ENCODE data around the gene CA12.
A peak's percentile ranks its signal among the peaks of the same experiment; 100 is the strongest.
"Not testable (repeated sequence)": the region's sequence is repeated elsewhere in the genome, so short reads cannot be mapped to it uniquely, and the experiment has no call there.

Gene CA12

GRCh38 chr15:63381301-63382204 is at the start of gene CA12:
Gene CA12 (minus strand): TSS chr15:63381846. CDS start chr15:63381720, 126 bp downstream.
- peak in 1 of 4 experiments; percentile 13 for DNase-seq (ENCODE audit: low read depth in 4 of 4, low spot score in 1 of 4)

DNA sequence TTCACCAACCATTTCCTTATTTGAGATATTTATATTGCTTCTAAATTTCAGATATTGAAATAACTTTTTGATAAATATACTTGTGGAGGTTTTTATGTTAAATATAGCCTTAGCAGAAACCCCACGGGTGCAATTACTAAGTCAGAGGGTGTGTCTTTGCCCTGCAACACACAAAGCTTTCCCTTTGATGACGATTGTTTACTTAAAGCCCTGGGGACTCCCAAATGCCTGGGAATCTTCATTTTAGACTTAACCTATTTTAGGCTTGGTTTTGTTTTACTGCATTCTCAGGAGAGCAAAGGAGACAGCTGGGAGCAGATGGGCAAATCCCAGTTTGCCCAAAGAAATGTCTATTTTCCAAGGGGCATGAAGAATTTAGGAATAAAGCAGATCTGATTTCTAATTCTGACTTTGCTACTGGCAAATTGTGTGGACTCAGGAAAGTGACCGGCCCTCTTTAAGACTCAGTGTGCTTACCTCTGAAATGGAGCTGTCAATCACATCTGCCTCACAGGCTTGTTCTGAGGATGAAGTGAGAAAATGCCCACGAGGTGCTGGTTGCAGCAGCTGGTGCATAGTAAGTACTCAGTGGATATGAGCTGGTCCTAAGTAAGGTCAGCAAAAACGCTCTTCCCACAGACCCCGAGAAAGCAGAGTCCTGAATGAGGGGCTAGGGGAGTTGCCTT is 49.3 kb upstream of the CA12 start:
- DNase-seq (ENCODE audit: low read depth in 4 of 4, low spot score in 1 of 4) = no peak

DNA sequence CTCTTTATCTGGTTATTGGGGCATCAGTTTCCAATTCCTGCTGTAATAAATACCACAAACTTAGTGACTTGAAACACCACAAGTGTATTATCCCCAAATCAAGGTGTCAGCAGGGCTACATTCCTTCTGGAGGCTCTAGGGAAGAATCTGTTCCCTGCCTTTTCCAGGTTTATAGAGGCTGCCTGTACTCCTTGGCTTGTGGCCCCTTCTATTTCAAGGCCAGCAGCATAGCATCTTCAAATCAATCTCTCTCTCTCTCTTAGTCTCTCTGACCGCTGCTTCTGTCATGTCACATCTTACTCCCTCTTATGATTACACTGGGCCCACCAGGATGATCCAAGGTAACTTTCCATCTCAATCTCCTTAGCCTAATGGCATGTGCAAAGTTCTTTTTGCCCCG is 44.9 kb upstream of the CA12 start:
- DNase-seq (ENCODE audit: low read depth in 4 of 4, low spot score in 1 of 4) = no peak

- DNase-seq (ENCODE audit: low read depth in 4 of 4, low spot score in 1 of 4) = no peak
These were observed 43.9 kb upstream of the CA12 start for GRCh38 chr15:63425426-63425985.

- no peak for DNase-seq (ENCODE audit: low read depth in 4 of 4, low spot score in 1 of 4)
These were observed 41.4 kb upstream of the CA12 start for GRCh38 chr15:63422891-63423590.

DNA sequence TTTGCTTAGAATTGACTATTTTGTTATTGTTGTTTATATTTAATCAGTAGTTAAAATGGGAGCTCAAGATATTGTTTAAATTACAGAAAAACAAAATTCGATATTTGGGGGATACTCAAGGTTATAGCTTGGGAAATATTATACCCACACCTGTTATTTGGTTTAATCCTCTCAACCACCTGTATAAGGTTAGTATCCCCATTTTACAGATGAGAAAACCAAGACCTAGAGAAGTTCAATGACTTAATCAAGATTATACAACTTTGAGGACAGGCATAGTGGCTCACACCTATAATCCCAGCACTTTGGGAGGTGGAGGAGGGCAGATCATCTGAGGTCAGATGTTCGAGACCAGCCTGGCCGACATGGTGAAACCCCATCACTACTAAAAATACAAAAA is 39.8 kb upstream of the CA12 start:
- DNase-seq (ENCODE audit: low read depth in 4 of 4, low spot score in 1 of 4) = no peak

GRCh38 chr15:63420333-63420747 is 38.7 kb upstream of the CA12 start:
- DNase-seq (ENCODE audit: low read depth in 4 of 4, low spot score in 1 of 4) = no peak

GRCh38 chr15:63418811-63419210 is 37.2 kb upstream of the CA12 start:
- DNase-seq (ENCODE audit: low read depth in 4 of 4, low spot score in 1 of 4) = no peak

GRCh38 chr15:63417721-63418120 is 36.1 kb upstream of the CA12 start:
- no peak for DNase-seq (ENCODE audit: low read depth in 4 of 4, low spot score in 1 of 4)

- not testable (repeated sequence) for DNase-seq (ENCODE audit: low read depth in 4 of 4, low spot score in 1 of 4)
These were observed 35.6 kb upstream of the CA12 start for GRCh38 chr15:63417274-63417673.

- no peak for DNase-seq (ENCODE audit: low read depth in 4 of 4, low spot score in 1 of 4)
These were observed 33.0 kb upstream of the CA12 start for GRCh38 chr15:63414474-63415120.

DNA sequence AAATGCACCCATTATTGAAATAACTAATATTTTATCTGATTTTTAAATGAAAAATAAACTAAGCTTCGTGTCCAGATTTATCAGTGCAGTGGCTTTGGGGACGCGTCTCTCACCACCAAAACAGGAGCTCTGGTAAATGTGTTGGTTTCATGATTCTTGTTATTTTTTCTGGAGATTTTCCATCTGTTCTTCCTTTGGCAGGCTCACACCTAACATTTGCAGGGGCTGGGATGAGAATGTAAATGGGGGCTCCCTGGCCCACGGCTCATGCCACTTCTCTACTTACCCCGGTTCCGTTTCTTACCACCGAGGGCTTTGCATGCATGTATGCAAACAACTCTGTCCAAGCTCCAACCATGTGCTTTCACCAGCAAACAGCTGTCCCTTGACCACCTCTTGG is 30.9 kb upstream of the CA12 start:
- no peak for DNase-seq (ENCODE audit: low read depth in 4 of 4, low spot score in 1 of 4)

DNA sequence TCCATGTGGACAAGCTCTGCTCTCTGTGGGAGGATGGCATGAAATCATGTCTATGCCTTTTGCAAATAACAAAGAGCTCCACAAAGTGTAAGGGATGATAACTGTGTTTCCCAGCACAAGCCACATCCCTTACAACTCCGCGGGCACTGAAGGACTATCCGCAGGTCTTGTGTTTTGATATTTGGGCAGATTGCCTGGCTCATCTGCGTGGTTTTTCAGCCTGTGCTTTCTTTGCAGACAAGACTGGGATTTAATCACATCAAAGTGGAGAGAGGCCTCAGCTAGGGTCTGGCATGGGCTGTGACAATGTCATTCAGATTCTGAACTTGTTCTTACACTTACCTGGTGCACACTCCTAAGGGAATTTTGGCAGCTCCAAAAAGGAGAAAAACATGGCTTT is 30.2 kb upstream of the CA12 start:
- DNase-seq (ENCODE audit: low read depth in 4 of 4, low spot score in 1 of 4) = no peak

DNA sequence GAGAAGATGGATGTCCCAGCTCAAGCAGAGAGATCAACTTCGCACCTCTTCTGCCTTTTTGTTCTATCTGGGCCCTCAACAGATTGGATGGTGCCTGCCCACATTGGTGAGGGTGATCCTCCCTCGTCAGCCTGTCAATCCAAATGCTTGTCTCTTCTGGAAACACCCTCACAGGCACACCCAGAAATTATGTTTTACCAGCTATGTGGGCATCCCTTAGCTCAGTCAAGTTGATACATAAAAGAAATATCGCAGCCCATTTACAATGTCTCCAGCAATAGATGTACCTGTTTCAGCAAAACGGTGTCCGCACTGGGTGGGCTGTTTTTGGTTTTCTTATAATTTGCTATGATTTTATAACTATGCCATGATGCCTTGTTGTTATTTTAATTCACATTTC is 27.5 kb upstream of the CA12 start:
- no peak for DNase-seq (ENCODE audit: low read depth in 4 of 4, low spot score in 1 of 4)

- DNase-seq (ENCODE audit: low read depth in 4 of 4, low spot score in 1 of 4) = no peak
These were observed 26.9 kb upstream of the CA12 start for GRCh38 chr15:63408524-63408923.

GRCh38 chr15:63407612-63408011 is 26.0 kb upstream of the CA12 start:
- DNase-seq (ENCODE audit: low read depth in 4 of 4, low spot score in 1 of 4) = no peak

DNA sequence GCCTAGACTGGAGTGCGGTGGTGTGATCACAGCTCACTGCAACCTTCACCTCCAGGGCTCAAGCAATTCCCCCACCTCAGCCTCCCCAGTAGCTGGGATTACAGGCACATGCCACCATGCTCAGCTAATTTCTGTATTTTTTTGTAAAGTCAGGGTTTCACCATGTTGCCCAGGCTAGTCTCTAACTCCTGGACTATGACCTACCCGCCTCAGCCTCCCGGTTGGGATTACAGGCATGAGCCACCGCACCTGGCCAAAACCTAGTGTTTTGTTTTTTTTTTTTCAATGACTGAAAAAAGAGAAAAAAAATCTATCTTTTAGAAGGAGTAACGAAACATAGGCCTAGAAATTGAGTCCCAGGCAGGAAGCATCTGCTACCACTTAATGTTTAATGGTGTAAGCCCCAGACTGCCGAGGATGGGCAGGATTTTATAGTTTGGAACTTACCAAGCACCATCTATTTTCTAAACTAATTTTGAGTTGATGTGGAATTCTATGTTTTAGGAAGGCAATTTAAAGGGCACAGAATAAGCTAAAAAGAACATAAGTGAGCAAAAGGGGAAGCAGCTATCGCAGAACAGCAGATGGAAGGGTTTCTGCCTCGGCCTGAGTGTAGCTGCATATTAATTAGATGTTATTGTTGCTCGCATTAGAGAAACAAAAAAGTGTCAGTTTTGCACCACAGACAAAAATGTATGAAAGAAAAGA is 24.2 kb upstream of the CA12 start:
- no peak for DNase-seq (ENCODE audit: low read depth in 4 of 4, low spot score in 1 of 4)

DNA sequence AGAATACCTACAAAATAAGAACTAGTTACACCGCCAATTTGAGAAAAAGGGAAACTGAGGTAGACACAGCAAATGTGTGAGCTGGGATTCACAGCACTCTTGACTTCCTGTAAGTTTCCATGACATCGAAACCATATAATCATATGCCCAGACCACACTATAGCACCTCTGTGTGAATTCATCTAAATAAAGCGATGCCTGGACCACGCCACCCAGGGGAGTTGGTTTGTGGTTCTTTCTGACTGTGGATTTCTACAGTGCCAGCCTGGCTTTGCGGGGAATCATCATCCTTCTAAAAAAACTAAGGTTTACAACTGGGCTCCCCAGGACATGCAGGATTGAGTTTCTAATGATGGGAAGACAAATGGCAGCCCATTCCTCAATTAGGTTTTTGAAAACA is 23.5 kb upstream of the CA12 start:
- no peak for DNase-seq (ENCODE audit: low read depth in 4 of 4, low spot score in 1 of 4)

DNA sequence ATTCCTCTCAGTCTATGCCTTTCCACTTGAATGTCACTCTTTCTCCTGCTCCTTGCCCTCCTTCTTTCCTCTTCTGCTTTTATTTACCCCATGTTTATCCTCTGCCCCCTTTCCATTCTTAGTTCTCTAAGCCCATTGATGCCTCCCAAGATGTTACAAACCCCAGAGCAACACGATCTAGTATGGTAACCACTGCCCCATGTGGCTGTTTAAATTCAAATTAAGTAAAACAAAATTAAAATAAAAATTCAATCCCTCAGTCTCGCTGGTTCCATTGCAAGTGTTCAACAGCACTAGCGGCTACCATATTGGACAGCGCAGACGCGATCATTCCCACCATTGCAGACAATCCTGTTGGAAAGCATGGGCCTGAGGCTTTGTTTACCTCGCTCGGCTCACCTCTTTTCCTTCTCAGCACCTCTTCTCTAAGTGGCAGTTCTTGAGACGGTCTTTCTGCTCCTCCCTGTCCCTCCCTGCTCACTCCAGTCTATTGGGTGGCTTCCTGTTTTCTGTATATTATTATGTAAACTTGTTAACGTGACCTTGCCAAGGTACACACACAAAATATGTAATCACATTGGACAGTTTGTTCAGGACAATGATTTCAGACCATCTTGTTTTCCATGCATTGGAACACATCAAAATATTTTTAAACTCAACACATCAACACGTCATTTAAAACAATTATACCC is 21.8 kb upstream of the CA12 start:
- DNase-seq (ENCODE audit: low read depth in 4 of 4, low spot score in 1 of 4) = no peak

Measured in stimulated activated CD4-positive, alpha-beta T cell treated with anti-CD3 and anti-CD28 coated beads, Interleukin-1b, Interleukin-23, amount 100 ng/mL, for 24 hours (primary cell).